ENCODE data around the gene TRIM31. TPM values are rescaled to one million over a fixed set of nuclear protein-coding genes. Genes with fewer than 3 reads are reported as not detected.
A peak's percentile ranks its signal among the peaks of the same experiment; 100 is the strongest.

Gene TRIM31
- total and polyA plus RNA-seq, 2 donors (not counting 1 experiment from before 2014, with no cell fraction given), result not detected

GRCh38 chr6:30156262-30156599 lies 43.3 kb upstream of the TRIM31 start:
- Histone ChIP-seq H3K4me1 (ENCODE audit: control insufficient read depth, extremely low read depth, insufficient read depth, low read length) (peaks cover 6% of the 10 kb centered on the region), H2AFZ (ENCODE audit: low read length) (no peak overlapping the region), H3K9me3 (ENCODE audit: control insufficient read depth, insufficient read depth, low read depth, low read length) (no peaks in the 10 kb centered on the region), H3K27me3 (ENCODE audit: control insufficient read depth, insufficient read depth, low read length) (peaks cover 3% of the 10 kb centered on the region), H3K27ac (ENCODE audit: insufficient read depth, low read length) (no peak overlapping the region), H3K79me2 (ENCODE audit: control insufficient read depth, insufficient read depth, low read length) (no peaks in the 10 kb centered on the region), H3K36me3 (ENCODE audit: control insufficient read depth, insufficient read depth, low read length) (no peaks in the 10 kb centered on the region), H4K20me1 (ENCODE audit: control insufficient read depth, extremely low read depth, insufficient read depth, low read length) (no peaks in the 10 kb centered on the region), H3K4me2 (ENCODE audit: extremely low read depth, insufficient read depth, low read length) (no peak overlapping the region), H3K9ac (ENCODE audit: insufficient read depth, low read length) (no peak overlapping the region), H3K4me3 (replicated peaks in 1 of 4; ENCODE audit: control extremely low read depth in 1 of 4, insufficient read depth in 1 of 4, low read depth in 3 of 4, low read length in 4 of 4) (no peak overlapping the region)
- TF ChIP-seq, protein P1, sequence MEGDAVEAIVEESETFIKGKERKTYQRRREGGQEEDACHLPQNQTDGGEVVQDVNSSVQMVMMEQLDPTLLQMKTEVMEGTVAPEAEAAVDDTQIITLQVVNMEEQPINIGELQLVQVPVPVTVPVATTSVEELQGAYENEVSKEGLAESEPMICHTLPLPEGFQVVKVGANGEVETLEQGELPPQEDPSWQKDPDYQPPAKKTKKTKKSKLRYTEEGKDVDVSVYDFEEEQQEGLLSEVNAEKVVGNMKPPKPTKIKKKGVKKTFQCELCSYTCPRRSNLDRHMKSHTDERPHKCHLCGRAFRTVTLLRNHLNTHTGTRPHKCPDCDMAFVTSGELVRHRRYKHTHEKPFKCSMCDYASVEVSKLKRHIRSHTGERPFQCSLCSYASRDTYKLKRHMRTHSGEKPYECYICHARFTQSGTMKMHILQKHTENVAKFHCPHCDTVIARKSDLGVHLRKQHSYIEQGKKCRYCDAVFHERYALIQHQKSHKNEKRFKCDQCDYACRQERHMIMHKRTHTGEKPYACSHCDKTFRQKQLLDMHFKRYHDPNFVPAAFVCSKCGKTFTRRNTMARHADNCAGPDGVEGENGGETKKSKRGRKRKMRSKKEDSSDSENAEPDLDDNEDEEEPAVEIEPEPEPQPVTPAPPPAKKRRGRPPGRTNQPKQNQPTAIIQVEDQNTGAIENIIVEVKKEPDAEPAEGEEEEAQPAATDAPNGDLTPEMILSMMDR (conservative IDR thresholded peaks at IDR 0.05 in 1 of 2, IDR thresholded peaks at IDR 0.05 in 1 of 2; ENCODE audit: low read depth in 1 of 2, low read length in 2 of 2), result no peak
- TF ChIP-seq EZH2 (IDR thresholded peaks at IDR 0.05; ENCODE audit: low read length, missing control alignments), result no peak
- peak; percentile 26 to 53 for DNase-seq (ENCODE audit: low read depth in 2 of 2)

DNA sequence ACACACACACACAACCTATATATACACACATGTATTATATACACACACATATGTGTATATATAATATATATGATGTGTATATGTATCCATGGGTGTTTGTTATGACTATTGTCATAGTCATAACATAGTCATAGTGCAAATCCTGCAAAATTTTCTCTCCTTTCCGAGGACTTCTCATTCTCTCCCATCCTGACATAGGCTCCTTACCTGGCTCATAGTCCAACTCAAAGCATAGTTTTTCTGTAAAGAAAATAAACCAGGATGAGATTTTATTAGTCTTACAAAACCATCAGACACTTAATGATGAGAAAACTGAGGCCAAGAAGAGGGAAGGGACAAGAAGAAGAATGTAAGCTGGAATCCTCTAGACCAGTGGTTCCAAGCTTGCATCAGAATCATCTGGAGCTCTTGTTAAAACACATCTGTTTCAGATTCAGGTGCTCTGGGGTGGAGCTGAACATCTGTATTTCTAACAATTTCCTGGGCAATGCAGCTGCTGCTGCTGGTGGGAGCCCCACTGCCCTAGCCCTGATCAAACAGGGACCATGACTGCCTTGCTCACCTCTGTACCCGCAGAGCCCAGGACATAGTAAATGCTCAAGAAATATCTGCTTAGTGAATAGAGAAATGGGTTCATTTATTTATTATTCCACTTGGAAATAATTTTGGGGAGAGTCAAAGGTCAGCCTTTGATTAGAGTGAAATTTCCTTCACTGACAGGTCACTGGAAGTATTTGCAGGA lies 42.8 kb upstream of the TRIM31 start:
- H3K9ac ChIP-seq (ENCODE audit: insufficient read depth, low read length), result no peak overlapping the region
- H3K4me1 ChIP-seq (ENCODE audit: control insufficient read depth, extremely low read depth, insufficient read depth, low read length), result peaks cover 6% of the 10 kb centered on the region
- no peaks in the 10 kb centered on the region for H4K20me1 ChIP-seq (ENCODE audit: control insufficient read depth, extremely low read depth, insufficient read depth, low read length)
- H2AFZ ChIP-seq (ENCODE audit: low read length), result no peak overlapping the region
- no peak overlapping the region for H3K4me2 ChIP-seq (ENCODE audit: extremely low read depth, insufficient read depth, low read length)
- H3K9me3 ChIP-seq (ENCODE audit: control insufficient read depth, insufficient read depth, low read depth, low read length), result no peaks in the 10 kb centered on the region
- no peak overlapping the region for H3K27ac ChIP-seq (ENCODE audit: insufficient read depth, low read length)
- H3K4me3 ChIP-seq (replicated peaks in 1 of 4; ENCODE audit: control extremely low read depth in 1 of 4, insufficient read depth in 1 of 4, low read depth in 3 of 4, low read length in 4 of 4), result no peak overlapping the region
- no peak for DNase-seq (ENCODE audit: low read depth in 2 of 2)
- no peaks in the 10 kb centered on the region for H3K36me3 ChIP-seq (ENCODE audit: control insufficient read depth, insufficient read depth, low read length)
- no peak for TF ChIP-seq EZH2 (IDR thresholded peaks at IDR 0.05; ENCODE audit: low read length, missing control alignments)
- TF ChIP-seq, protein P1 (conservative IDR thresholded peaks at IDR 0.05 in 1 of 2, IDR thresholded peaks at IDR 0.05 in 1 of 2; ENCODE audit: low read depth in 1 of 2, low read length in 2 of 2), result no peak
- peaks cover 3% of the 10 kb centered on the region for H3K27me3 ChIP-seq (ENCODE audit: control insufficient read depth, insufficient read depth, low read length)
- no peaks in the 10 kb centered on the region for H3K79me2 ChIP-seq (ENCODE audit: control insufficient read depth, insufficient read depth, low read length)

GRCh38 chr6:30154709-30155519 lies 42.0 kb upstream of the TRIM31 start:
- TF ChIP-seq, protein P1 (conservative IDR thresholded peaks at IDR 0.05 in 1 of 2, IDR thresholded peaks at IDR 0.05 in 1 of 2; ENCODE audit: low read depth in 1 of 2, low read length in 2 of 2), result no peak
- no peak for TF ChIP-seq EZH2 (IDR thresholded peaks at IDR 0.05; ENCODE audit: low read length, missing control alignments)
- no peaks in the 10 kb centered on the region for H3K9me3 ChIP-seq (ENCODE audit: control insufficient read depth, insufficient read depth, low read depth, low read length)
- peak; percentile 22 to 77 for DNase-seq (ENCODE audit: low read depth in 2 of 2)
- H4K20me1 ChIP-seq (ENCODE audit: control insufficient read depth, extremely low read depth, insufficient read depth, low read length), result no peaks in the 10 kb centered on the region
- H3K27ac ChIP-seq (ENCODE audit: insufficient read depth, low read length), result no peak overlapping the region
- no peak overlapping the region for H3K4me3 ChIP-seq (replicated peaks in 1 of 4; ENCODE audit: control extremely low read depth in 1 of 4, insufficient read depth in 1 of 4, low read depth in 3 of 4, low read length in 4 of 4)
- no peaks in the 10 kb centered on the region for H3K36me3 ChIP-seq (ENCODE audit: control insufficient read depth, insufficient read depth, low read length)
- H3K27me3 ChIP-seq (ENCODE audit: control insufficient read depth, insufficient read depth, low read length), result peaks cover 3% of the 10 kb centered on the region
- H3K79me2 ChIP-seq (ENCODE audit: control insufficient read depth, insufficient read depth, low read length), result no peaks in the 10 kb centered on the region
- no peak overlapping the region for H3K9ac ChIP-seq (ENCODE audit: insufficient read depth, low read length)
- no peak overlapping the region for H3K4me2 ChIP-seq (ENCODE audit: extremely low read depth, insufficient read depth, low read length)
- peaks cover 6% of the 10 kb centered on the region for H3K4me1 ChIP-seq (ENCODE audit: control insufficient read depth, extremely low read depth, insufficient read depth, low read length)
- no peak overlapping the region for H2AFZ ChIP-seq (ENCODE audit: low read length)

All from fibroblast of lung (primary cell).